Activated CD4-positive, alpha-beta T cell treated with anti-CD3 and anti-CD28 coated beads, Interleukin-2, amount 50 U/mL, for 4 hours (primary cell): Measurements from ENCODE around the gene MUC5B.

Source experiments
- DNase-seq, 2 experiments: peaks; one replicate each; pipeline ENCODE4 v3.0.0-alpha.2; 2020

MUC5B gene

GRCh38 chr11:1290052-1291040 lies 67.5 kb downstream of the MUC5B start:
- DNase-seq, result no peak

- DNase-seq, result no peak
Measured at GRCh38 chr11:1291295-1292017, 68.6 kb downstream of the MUC5B start.

GRCh38 chr11:1292018-1292643 lies 69.3 kb downstream of the MUC5B start:
- no peak for DNase-seq

- DNase-seq, result no peak
Measured at GRCh38 chr11:1292644-1293618, 70.1 kb downstream of the MUC5B start.

- no peak for DNase-seq
Measured at GRCh38 chr11:1293619-1294015, 70.8 kb downstream of the MUC5B start.

GRCh38 chr11:1295086-1295485 lies 72.2 kb downstream of the MUC5B start:
- DNase-seq, result no peak

GRCh38 chr11:1295591-1295990 lies 72.7 kb downstream of the MUC5B start:
- no peak for DNase-seq

GRCh38 chr11:1296287-1296686 lies 73.4 kb downstream of the MUC5B start:
- DNase-seq, result no peak

GRCh38 chr11:1297011-1297575 lies 74.2 kb downstream of the MUC5B start:
- no peak for DNase-seq

GRCh38 chr11:1297576-1298473 lies 75.0 kb downstream of the MUC5B start:
- no peak for DNase-seq

- no peak for DNase-seq
Measured at GRCh38 chr11:1298695-1299492, 76.0 kb downstream of the MUC5B start.

GRCh38 chr11:1299621-1300020 lies 76.8 kb downstream of the MUC5B start:
- DNase-seq, result no peak

- no peak for DNase-seq
Measured at GRCh38 chr11:1300121-1300520, 77.3 kb downstream of the MUC5B start.

- no peak for DNase-seq
Measured at GRCh38 chr11:1300569-1301187, 77.8 kb downstream of the MUC5B start.

- no peak for DNase-seq
Measured at GRCh38 chr11:1301220-1302000, 78.5 kb downstream of the MUC5B start.

- DNase-seq, result no peak
Measured at GRCh38 chr11:1302041-1302460, 79.2 kb downstream of the MUC5B start.

GRCh38 chr11:1302461-1303125 lies 79.7 kb downstream of the MUC5B start:
- no peak for DNase-seq
